GM10266 (cell line): ENCODE measurements around the gene B3GNT3.

Experiments used
- DNase-seq: peaks from one replicate; pipeline ENCODE4 v3.0.0; 2012; ENCODE audit errors: extremely low spot score
- TF ChIP-seq, protein P1 (sequence below): IDR thresholded peaks from 2 replicates; pipeline ENCODE4 v1.5.1; 2012; ENCODE audit warnings: mild to moderate bottlenecking, low read depth; ENCODE audit not compliant: control insufficient read depth, insufficient read depth; ENCODE audit errors: missing control alignments

The B3GNT3 gene

DNA sequence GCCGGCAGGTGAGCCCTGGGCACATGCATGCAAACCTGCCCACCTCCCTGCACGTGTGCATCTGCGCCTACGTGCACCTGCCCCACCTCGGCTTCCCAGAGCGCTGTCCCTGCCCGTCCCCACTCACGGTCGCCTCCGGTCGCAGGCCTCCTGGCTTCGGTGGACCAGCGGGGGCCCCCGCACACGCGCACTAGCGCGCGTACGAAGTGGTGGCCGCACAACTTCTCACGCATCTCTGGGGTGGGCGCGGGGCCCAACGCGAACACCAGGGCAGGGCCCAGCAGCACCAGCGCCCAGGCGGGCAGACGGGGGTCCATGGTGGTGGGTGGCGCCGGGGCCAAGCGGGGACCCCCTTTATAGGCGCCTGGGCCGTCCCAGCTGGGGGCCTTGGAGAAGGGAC lies 26.3 kb downstream of the B3GNT3 start, which contains the start of gene INSL3:
INSL3 (minus strand) TSS at position 330 of the 400 bp plus-strand sequence; CDS start at position 317, 13 bp downstream.
- TF ChIP-seq, protein P1, sequence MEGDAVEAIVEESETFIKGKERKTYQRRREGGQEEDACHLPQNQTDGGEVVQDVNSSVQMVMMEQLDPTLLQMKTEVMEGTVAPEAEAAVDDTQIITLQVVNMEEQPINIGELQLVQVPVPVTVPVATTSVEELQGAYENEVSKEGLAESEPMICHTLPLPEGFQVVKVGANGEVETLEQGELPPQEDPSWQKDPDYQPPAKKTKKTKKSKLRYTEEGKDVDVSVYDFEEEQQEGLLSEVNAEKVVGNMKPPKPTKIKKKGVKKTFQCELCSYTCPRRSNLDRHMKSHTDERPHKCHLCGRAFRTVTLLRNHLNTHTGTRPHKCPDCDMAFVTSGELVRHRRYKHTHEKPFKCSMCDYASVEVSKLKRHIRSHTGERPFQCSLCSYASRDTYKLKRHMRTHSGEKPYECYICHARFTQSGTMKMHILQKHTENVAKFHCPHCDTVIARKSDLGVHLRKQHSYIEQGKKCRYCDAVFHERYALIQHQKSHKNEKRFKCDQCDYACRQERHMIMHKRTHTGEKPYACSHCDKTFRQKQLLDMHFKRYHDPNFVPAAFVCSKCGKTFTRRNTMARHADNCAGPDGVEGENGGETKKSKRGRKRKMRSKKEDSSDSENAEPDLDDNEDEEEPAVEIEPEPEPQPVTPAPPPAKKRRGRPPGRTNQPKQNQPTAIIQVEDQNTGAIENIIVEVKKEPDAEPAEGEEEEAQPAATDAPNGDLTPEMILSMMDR, result no peak
- DNase-seq, result no peak

DNA sequence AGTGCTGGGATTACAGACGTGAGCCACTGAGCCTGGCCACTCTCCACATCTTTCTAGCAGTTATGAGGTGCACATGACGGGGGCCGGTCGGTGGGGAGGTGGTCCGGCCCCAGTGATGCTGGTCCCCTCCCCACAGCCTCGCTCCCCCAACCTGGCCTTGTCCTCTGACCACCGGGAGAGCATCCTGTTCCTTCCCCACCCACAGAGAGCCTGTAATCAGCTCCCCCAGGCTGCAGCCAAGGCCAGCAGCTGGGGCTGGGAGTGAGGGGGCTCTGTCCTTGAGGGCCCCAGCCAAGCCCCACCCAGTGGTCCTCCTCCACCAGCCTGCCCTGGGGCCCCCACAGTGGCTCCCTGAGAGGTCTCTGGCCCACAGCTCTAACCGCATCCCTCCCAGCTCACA lies 29.4 kb downstream of the B3GNT3 start:
- no peak for DNase-seq
- TF ChIP-seq, protein P1, result no peak

DNA sequence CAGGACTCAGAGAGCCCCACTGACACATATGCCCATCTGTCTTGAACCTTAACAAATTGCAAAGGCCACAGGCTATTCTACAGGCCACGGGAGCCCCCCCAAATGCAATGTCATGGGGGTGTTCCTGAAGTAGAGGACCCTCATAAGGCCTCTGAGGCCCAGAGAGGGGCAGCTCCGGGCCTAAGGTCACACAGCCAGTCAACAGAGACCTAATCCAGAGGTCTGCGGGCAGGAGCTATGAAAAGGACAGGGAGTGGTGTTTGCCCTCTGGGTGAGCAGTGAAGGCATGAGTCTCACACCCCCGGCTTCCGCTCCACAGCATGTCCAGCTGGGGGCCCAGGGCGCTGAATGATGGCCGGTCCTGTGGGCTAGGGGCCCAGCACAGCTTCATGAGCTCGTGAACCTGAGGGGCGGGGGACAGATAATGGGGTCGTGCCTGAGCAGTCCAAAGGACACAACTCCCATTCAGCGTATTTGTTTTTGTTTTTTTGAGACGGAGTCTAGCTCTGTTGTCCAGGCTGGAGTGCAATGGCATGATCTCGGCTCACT lies 31.6 kb downstream of the B3GNT3 start:
- DNase-seq, result no peak
- TF ChIP-seq, protein P1, result no peak

DNA sequence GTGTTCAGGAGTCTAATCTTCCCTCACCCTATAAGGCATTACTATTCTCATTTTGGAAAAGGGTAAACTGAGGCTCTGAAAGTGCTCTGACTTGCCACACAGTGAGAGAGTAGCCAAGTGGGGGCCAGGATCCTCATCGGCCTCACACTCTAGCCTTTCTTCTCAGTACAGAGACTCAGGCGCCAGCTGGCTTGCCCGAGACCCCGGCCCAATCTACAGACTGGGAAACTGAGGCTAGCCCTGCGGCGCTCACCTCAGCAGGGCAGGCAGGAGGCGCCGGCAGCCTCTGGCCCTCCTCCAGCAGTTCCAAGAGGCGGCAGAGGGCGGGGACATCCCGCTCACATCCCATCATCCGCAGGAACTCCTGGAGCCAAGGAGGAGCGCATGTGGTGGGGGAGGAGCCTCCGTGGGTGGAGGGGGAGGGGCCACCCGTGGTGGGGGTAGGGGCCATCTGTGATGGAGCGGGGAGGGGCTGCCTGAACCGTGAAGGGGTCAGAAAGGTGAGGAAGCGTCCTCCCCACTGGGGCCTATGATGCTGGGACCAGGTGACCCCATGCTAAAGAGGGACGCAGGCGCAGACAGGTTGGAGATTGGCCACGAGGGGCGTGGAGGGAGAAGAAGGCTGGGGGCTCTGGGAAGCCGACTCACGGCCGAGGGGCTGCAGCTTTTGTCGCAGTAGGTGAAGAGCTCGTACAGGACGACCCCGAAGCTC lies 35.1 kb downstream of the B3GNT3 start:
- TF ChIP-seq, protein P1, result no peak
- no peak for DNase-seq

DNA sequence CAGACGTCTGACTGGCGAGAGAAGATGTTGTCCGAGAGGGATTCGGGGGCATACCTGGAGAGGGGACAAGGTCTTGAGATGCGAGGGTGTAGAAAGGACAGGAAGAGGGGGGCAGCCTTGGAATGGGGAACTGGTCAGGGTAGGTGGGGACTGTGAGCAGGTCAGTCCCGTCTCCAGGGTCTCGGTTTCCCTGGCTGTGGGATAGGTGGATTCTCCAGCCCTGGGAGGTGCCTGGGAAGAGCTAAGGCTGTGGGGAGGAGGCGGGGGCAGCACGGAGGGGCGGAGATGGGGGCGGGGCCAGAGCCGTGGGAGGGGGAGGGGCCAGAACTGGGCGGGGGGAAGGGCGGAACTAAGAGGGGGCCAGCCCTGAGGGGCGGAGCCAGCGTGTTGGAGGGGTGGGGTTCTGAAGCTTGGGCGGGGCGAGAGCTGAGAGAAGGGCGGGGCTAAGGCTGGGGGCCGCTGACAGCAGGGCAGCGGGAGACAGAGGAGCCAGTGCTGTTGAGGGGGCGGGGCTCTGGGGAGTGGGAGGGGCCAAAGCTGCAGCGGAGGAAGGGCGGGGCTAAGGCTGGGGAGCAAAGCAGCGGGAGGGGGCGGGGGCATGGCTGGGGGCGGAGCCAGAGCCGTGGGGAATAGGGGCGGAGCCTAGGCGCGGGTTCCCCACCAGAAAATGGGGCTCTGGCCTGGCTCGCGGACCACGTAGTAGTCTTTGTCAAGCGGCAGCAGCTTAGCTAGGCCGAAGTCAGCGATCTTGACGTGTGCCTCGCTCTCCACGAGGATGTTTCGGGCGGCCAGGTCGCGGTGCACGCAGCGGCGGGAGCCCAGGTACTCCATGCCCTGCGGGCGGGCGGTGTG lies 35.9 kb downstream of the B3GNT3 start:
- TF ChIP-seq, protein P1, result no peak
- DNase-seq, result peak; percentile 68

DNA sequence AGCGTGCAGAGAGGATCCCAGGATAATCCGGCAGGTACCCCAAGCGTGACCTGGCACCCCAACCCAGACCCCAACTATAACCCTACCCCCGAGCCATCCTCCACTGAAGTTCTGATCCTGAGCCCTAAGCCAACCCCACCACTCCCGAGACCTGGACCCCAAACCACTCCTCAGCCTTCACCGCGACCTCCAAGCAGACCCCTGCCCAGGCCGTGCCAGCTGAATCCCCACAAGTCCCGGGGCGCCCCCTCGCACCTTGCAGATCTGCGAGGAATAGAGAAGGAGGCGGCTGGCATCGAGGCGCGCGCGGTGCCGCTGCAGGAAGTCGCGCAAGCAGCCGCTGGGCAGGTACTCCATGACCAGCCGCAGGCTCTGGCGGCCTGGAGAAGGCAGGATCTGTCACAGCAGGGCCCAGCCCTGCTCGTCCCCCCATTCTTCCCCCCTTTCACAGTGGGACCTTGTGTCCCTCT lies 36.5 kb downstream of the B3GNT3 start:
- DNase-seq, result no peak

More for the DNA sequence above, 36.5 kb downstream of the B3GNT3 start:
- TF ChIP-seq, protein P1, result no peak
